Activated B cell treated with CpG ODN at 0.5 μM for 24 hours (primary cell): ENCODE results near the gene DNAH6. TPM values are rescaled to one million over a fixed set of nuclear protein-coding genes. Genes with fewer than 3 reads are reported as not detected.

Source experiments
- ATAC-seq: fragments of 200-7000 bp; cut with Tn5 transposase; one replicate; pipeline ENCODE4 v1.10.0; 2021; ENCODE audit warnings: low read depth, mild to moderate bottlenecking, moderate library complexity
- CTCF ChIA-PET: fragments of 350-600 bp; sonication (Branson Sonifier 250); formaldehyde crosslinking; loops from one replicate; lab custom pipeline; 2021; ENCODE audit warnings: antibody characterized with exemption; lab: Charles Lee
- POLR2A ChIA-PET: fragments of 350-600 bp; sonication (Branson Sonifier 250); formaldehyde crosslinking; loops from one replicate; lab custom pipeline; 2021; ENCODE audit warnings: antibody characterized with exemption; lab: Charles Lee
- DNase-seq: peaks from one replicate; pipeline ENCODE4 v3.0.0; 2022
- H3K27ac Mint-ChIP-seq: one replicate; pipeline ENCODE4 v1.8.0; 2020; ENCODE audit warnings: mixed read lengths
- H3K27me3 Mint-ChIP-seq: one replicate; pipeline ENCODE4 v1.8.0; 2021; ENCODE audit warnings: mixed read lengths
- H3K36me3 Mint-ChIP-seq: one replicate; pipeline ENCODE4 v1.8.0; 2021; ENCODE audit warnings: low read depth, mixed read lengths
- H3K4me1 Mint-ChIP-seq: one replicate; pipeline ENCODE4 v1.8.0; 2021; ENCODE audit warnings: mixed read lengths
- H3K4me3 Mint-ChIP-seq: one replicate; pipeline ENCODE4 v1.8.0; 2020; ENCODE audit warnings: mild to moderate bottlenecking, mixed read lengths
- H3K9me3 Mint-ChIP-seq: one replicate; pipeline ENCODE4 v1.8.0; 2020; ENCODE audit warnings: mixed read lengths
- CTCF ChIP-seq: fragments of 200-600 bp; IDR thresholded peaks from one replicate; pipeline ENCODE4 v1.8.0; 2022; ENCODE audit warnings: antibody characterized with exemption, mild to moderate bottlenecking
- intact Hi-C: fragments of 100-400 bp; cut with micrococcal nuclease; formaldehyde crosslinking; loops from one replicate; pipeline ENCODE4 v1.15.1; 2024
- total RNA-seq: library from RNA; stranded (reverse); gene quantifications from 2 replicates; pipeline ENCODE4 v1.2.3, GENCODE V29; 2022

Gene DNAH6
- total RNA-seq, 1 donor from 2014 or later: 0.82 TPM

GRCh38 chr2:84723831-84724230 is 207.5 kb downstream of the DNAH6 start:
- intact Hi-C loops: no loop called here
- ChIA-PET POLR2A (no interaction called here), CTCF (no interaction called here)
- Mint-ChIP-seq H3K27ac (no peak overlapping the region), H3K27me3 (peaks cover 3% of the 10 kb centered on the region), H3K36me3 (no peaks in the 10 kb centered on the region), H3K4me3 (no peak overlapping the region), H3K4me1 (no peaks in the 10 kb centered on the region), H3K9me3 (no peaks in the 10 kb centered on the region)
- no peak for DNase-seq
- no peak for ATAC-seq
- no peak for TF ChIP-seq CTCF

- Mint-ChIP-seq H3K9me3 (no peaks in the 10 kb centered on the region), H3K36me3 (no peaks in the 10 kb centered on the region), H3K4me3 (no peak overlapping the region), H3K4me1 (no peaks in the 10 kb centered on the region), H3K27me3 (peaks cover 3% of the 10 kb centered on the region), H3K27ac (no peak overlapping the region)
- ChIA-PET CTCF (no interaction called here), POLR2A (no interaction called here)
- intact Hi-C loops: no loop called here
- no peak for TF ChIP-seq CTCF
- no peak for ATAC-seq
- no peak for DNase-seq
Measured at GRCh38 chr2:84725717-84726116, 209.4 kb downstream of the DNAH6 start.

- intact Hi-C loops: no loop called here
- CTCF ChIA-PET: no interaction called here
- H3K27me3 Mint-ChIP-seq: peaks cover 2% of the 10 kb centered on the region
Measured at GRCh38 chr2:84727315-84727714, 211.0 kb downstream of the DNAH6 start.

GRCh38 chr2:84729224-84729623 is 212.9 kb downstream of the DNAH6 start:
- no peak for ATAC-seq

More at GRCh38 chr2:84727315-84727714, 211.0 kb downstream of the DNAH6 start:
- Mint-ChIP-seq H3K36me3 (no peaks in the 10 kb centered on the region), H3K4me3 (no peak overlapping the region), H3K27ac (no peak overlapping the region), H3K4me1 (no peaks in the 10 kb centered on the region), H3K9me3 (no peaks in the 10 kb centered on the region)
- no peak for DNase-seq
- POLR2A ChIA-PET: interaction anchor here (0.7 kb wide), 1 partner anchor 39 kb away, joined by 3 read pairs; no protein-coding TSS in a partner anchor
- ATAC-seq: no peak
- no peak for TF ChIP-seq CTCF

GRCh38 chr2:84731185-84731584 is 214.9 kb downstream of the DNAH6 start:
- no peak for TF ChIP-seq CTCF
- Mint-ChIP-seq H3K27ac (no peak overlapping the region), H3K4me1 (peaks cover 2% of the 10 kb centered on the region), H3K36me3 (no peaks in the 10 kb centered on the region), H3K4me3 (no peak overlapping the region), H3K27me3 (no peaks in the 10 kb centered on the region), H3K9me3 (no peaks in the 10 kb centered on the region)
- POLR2A ChIA-PET: no interaction called here
- intact Hi-C loops: no loop called here
- DNase-seq (no peak), ATAC-seq (no peak)
- CTCF ChIA-PET: no interaction called here

More at GRCh38 chr2:84729224-84729623, 212.9 kb downstream of the DNAH6 start:
- Mint-ChIP-seq H3K27ac (no peak overlapping the region), H3K4me3 (no peak overlapping the region), H3K27me3 (no peaks in the 10 kb centered on the region), H3K4me1 (no peaks in the 10 kb centered on the region), H3K36me3 (no peaks in the 10 kb centered on the region), H3K9me3 (no peaks in the 10 kb centered on the region)
- ChIA-PET CTCF (no interaction called here), POLR2A (no interaction called here)
- TF ChIP-seq CTCF: no peak
- intact Hi-C loops: no loop called here
- no peak for DNase-seq
